ENCODE measurements around the gene CD274.
"Not testable (repeated sequence)": the region's sequence is repeated elsewhere in the genome, so short reads cannot be mapped to it uniquely, and the experiment has no call there.

DNA sequence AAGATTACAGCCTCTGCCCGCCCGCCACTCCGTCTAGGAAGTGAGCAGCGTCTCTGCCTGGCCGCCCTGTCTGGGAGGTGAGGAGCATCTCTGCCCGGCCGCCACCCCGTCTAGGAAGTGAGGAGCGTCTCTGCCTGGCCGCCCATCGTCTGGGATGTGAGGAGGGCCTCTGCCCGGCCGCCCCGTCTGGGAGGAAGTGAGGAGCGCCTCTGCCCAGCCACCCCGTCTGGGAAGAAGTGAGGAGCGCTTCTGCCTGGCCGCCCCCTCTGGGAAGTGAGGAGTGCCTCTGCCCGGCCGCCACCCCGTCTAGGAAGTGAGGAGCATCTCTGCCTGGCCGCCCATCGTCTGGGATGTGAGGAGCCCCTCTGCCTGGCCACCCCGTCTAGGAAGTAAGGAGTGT is 17.5 kb upstream of the CD274 start:
- TF ChIP-seq, protein P1, sequence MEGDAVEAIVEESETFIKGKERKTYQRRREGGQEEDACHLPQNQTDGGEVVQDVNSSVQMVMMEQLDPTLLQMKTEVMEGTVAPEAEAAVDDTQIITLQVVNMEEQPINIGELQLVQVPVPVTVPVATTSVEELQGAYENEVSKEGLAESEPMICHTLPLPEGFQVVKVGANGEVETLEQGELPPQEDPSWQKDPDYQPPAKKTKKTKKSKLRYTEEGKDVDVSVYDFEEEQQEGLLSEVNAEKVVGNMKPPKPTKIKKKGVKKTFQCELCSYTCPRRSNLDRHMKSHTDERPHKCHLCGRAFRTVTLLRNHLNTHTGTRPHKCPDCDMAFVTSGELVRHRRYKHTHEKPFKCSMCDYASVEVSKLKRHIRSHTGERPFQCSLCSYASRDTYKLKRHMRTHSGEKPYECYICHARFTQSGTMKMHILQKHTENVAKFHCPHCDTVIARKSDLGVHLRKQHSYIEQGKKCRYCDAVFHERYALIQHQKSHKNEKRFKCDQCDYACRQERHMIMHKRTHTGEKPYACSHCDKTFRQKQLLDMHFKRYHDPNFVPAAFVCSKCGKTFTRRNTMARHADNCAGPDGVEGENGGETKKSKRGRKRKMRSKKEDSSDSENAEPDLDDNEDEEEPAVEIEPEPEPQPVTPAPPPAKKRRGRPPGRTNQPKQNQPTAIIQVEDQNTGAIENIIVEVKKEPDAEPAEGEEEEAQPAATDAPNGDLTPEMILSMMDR (IDR thresholded peaks at IDR 0.05): not testable (repeated sequence)
- not testable (repeated sequence) for TF ChIP-seq NFE2L1 (CRISPR knock-in tag; IDR thresholded peaks at IDR 0.05); E2F4 (CRISPR knock-in tag; IDR thresholded peaks at IDR 0.05; ENCODE audit: borderline replicate concordance, low read depth); MYBL2 (CRISPR knock-in tag; IDR thresholded peaks at IDR 0.05); SP1 (CRISPR knock-in tag; conservative IDR thresholded peaks at IDR 0.05); TEAD1 (CRISPR knock-in tag; IDR thresholded peaks at IDR 0.05); ZNF138 (CRISPR knock-in tag; conservative IDR thresholded peaks at IDR 0.05)
- TF ChIP-seq, protein P2, sequence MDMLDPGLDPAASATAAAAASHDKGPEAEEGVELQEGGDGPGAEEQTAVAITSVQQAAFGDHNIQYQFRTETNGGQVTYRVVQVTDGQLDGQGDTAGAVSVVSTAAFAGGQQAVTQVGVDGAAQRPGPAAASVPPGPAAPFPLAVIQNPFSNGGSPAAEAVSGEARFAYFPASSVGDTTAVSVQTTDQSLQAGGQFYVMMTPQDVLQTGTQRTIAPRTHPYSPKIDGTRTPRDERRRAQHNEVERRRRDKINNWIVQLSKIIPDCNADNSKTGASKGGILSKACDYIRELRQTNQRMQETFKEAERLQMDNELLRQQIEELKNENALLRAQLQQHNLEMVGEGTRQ (CRISPR knock-in tag; IDR thresholded peaks at IDR 0.05): not testable (repeated sequence)

Measured in WTC11 (cell line).